K562 (cell line): ENCODE data around the gene UBXN11. TPM values are rescaled to one million over a fixed set of nuclear protein-coding genes. Genes with fewer than 3 reads are reported as not detected.

Experiments used
- ATAC-seq: fragments of 200-7000 bp; cut with Tn5 transposase; 3 replicates; pipeline ENCODE4 v1.9.1; 2020; ENCODE audit warnings: moderate library complexity
- BruUV-seq: library from RNA; stranded (reverse); fragments of 400-500 nt; replicated peaks from 2 replicates; lab custom pipeline; 2021; lab: Mats Ljungman, UMichigan
- CTCF ChIA-PET: fragments of 300-600 bp; formaldehyde crosslinking; extraction: SDS; loops from one replicate; lab custom pipeline; 2021; ENCODE audit warnings: low intra/inter-chr PET ratio; lab: Yijun Ruan, JAX
- POLR2A ChIA-PET: fragments of 300-600, 350-650 bp; sonication (Branson Sonifier 250); formaldehyde crosslinking; extraction: SDS; loops from one replicate; lab custom pipeline; 2021; ENCODE audit warnings: antibody characterized with exemption, inconsistent platforms; lab: Yijun Ruan, JAX
- DNase-seq, 4 experiments: peaks; one replicate each; pipeline versions ENCODE4 v3.0.0 to v3.0.0-alpha.2; 2011 to 2018; ENCODE audit warnings: low spot score in 3 of 4, mixed read lengths in 3 of 4; ENCODE audit errors: extremely low read depth in 1 of 4
- FAIRE-seq: peaks from 2 replicates; lab custom pipeline; 2011; peaks lifted over from hg19 to GRCh38; lab: Jason Lieb, UNC
- H2AFZ ChIP-seq: 2 replicates; pipeline ENCODE4 v1.6.0; 2011; ENCODE audit warnings: low read depth, low read length, control low read depth, inconsistent platforms
- H3K27ac ChIP-seq: fragments of 200-600 bp; 3 replicates; pipeline ENCODE4 v1.8.0; 2011; ENCODE audit warnings: low read depth, mild to moderate bottlenecking, control low read depth, inconsistent platforms, low read length, moderate library complexity, mixed read lengths; ENCODE audit errors: extremely low read depth
- H3K27me3 ChIP-seq, 2 experiments: fragments of 300-600 bp in 1 of 2; 2 replicates in 1 of 2; 3 replicates in 1 of 2; pipeline versions ENCODE4 v1.6.0 to v1.8.0; 2011; ENCODE audit warnings: inconsistent platforms in 2 of 2, low read length in 2 of 2, mild to moderate bottlenecking in 1 of 2, mixed read lengths in 1 of 2, moderate library complexity in 1 of 2; ENCODE audit not compliant: control insufficient read depth in 2 of 2, insufficient read depth in 2 of 2
- H3K36me3 ChIP-seq: fragments of 300-600 bp; 3 replicates; pipeline ENCODE4 v1.8.0; 2011; ENCODE audit warnings: mild to moderate bottlenecking, low read length, inconsistent platforms; ENCODE audit not compliant: control insufficient read depth, insufficient read depth
- H3K4me1 ChIP-seq, 2 experiments: fragments of 200-600 bp in 1 of 2; replicated peaks in 1 of 2; 2 replicates in 1 of 2; 3 replicates in 1 of 2; pipeline versions ENCODE4 v1.5.1 to v1.8.0; 2011; ENCODE audit warnings: inconsistent platforms in 2 of 2, low read length in 2 of 2, mild to moderate bottlenecking in 1 of 2, mixed read lengths in 1 of 2, moderate library complexity in 1 of 2; ENCODE audit not compliant: control insufficient read depth in 2 of 2, insufficient read depth in 2 of 2
- H3K4me2 ChIP-seq: 2 replicates; pipeline ENCODE4 v1.6.1; 2011; ENCODE audit warnings: low read length, control low read depth, inconsistent platforms, mixed read lengths; ENCODE audit not compliant: insufficient read depth
- H3K4me3 ChIP-seq: fragments of 200-600 bp; sonication (generic), shearing (Covaris generic); 2 replicates; pipeline ENCODE4 v1.5.1; 2016; ENCODE audit warnings: control low read depth, inconsistent platforms
- H3K79me2 ChIP-seq: fragments of 200-600 bp; 3 replicates; pipeline ENCODE4 v1.8.0; 2011; ENCODE audit warnings: low read length, inconsistent platforms; ENCODE audit not compliant: control insufficient read depth, insufficient read depth
- H3K9ac ChIP-seq, 2 experiments: 2 replicates each; pipeline versions ENCODE4 v1.6.0 to v1.6.1; 2011; ENCODE audit warnings: low read depth in 2 of 2, low read length in 2 of 2, control low read depth in 1 of 2, inconsistent platforms in 1 of 2, mild to moderate bottlenecking in 1 of 2, mixed read lengths in 1 of 2; ENCODE audit not compliant: insufficient read depth in 1 of 2
- H3K9me1 ChIP-seq: one replicate; pipeline ENCODE4 v1.6.0; 2011; ENCODE audit warnings: inconsistent platforms, mild to moderate bottlenecking, low read length, moderate library complexity; ENCODE audit not compliant: control insufficient read depth, insufficient read depth
- H3K9me3 ChIP-seq: replicated peaks from 2 replicates; pipeline ENCODE4 v1.5.1; 2011; ENCODE audit warnings: low read depth, low read length, inconsistent platforms; ENCODE audit not compliant: control insufficient read depth, insufficient read depth
- H4K20me1 ChIP-seq: replicated peaks from 2 replicates; pipeline ENCODE4 v1.6.1; 2011; ENCODE audit warnings: low read length, inconsistent platforms, mixed read lengths; ENCODE audit not compliant: control insufficient read depth, insufficient read depth
- CREB1 ChIP-seq, 2 experiments: sonication (generic) in 1 of 2; formaldehyde crosslinking in 1 of 2; IDR thresholded peaks; 2 replicates each; pipeline versions ENCODE4 v1.6.1 to v1.8.0; 2012 to 2022; ENCODE audit warnings: inconsistent platforms in 1 of 2, mild to moderate bottlenecking in 1 of 2, missing genetic modification reagents in 1 of 2, moderate library complexity in 1 of 2
- HIVEP1 ChIP-seq: fragments of 250-450 bp; sonication (Bioruptor Pico); IDR thresholded peaks from 2 replicates; pipeline ENCODE4 v1.4.0; 2020; ENCODE audit warnings: mild to moderate bottlenecking
- JUN ChIP-seq, 2 experiments: sonication (generic) in 1 of 2; formaldehyde crosslinking in 1 of 2; IDR thresholded peaks; 2 replicates each; pipeline versions ENCODE4 v1.6.1 to v1.8.0; 2012 to 2022; ENCODE audit warnings: borderline replicate concordance in 2 of 2, mild to moderate bottlenecking in 2 of 2, improper control_type of control experiment in 1 of 2, low read depth in 1 of 2, low read length in 1 of 2, missing genetic modification reagents in 1 of 2
- KLF16 ChIP-seq: IDR thresholded peaks from 2 replicates; pipeline ENCODE4 v1.6.1; 2016; ENCODE audit warnings: antibody characterized with exemption
- MYNN ChIP-seq, 2 experiments: sonication (generic); formaldehyde crosslinking in 1 of 2; IDR thresholded peaks; 2 replicates each; pipeline versions ENCODE4 v1.5.0 to v1.6.1; 2016 to 2020; ENCODE audit warnings: antibody characterized with exemption in 1 of 2, missing genetic modification reagents in 1 of 2
- PHB ChIP-seq: fragments of 250-450 bp; sonication (Bioruptor Pico); IDR thresholded peaks from 2 replicates; pipeline ENCODE4 v1.5.0; 2021
- SAP30 ChIP-seq: fragments of 200-600 bp; sonication (generic); IDR thresholded peaks from 2 replicates; pipeline ENCODE4 v1.6.1; 2012; ENCODE audit warnings: borderline replicate concordance, low read depth, mild to moderate bottlenecking, moderate library complexity, low read length, control low read depth, inconsistent platforms; ENCODE audit not compliant: insufficient read depth, poor library complexity, severe bottlenecking
- SMARCC2 ChIP-seq: fragments of 450-650 bp; IDR thresholded peaks from 2 replicates; pipeline ENCODE4 v1.6.1; 2017; ENCODE audit warnings: antibody characterized with exemption, moderate library complexity, mild to moderate bottlenecking, low read depth
- ZBTB17 ChIP-seq: fragments of 450-650 bp; formaldehyde crosslinking; IDR thresholded peaks from 2 replicates; pipeline ENCODE4 v1.4.0; 2020; ENCODE audit warnings: mild to moderate bottlenecking
- ZNF316 ChIP-seq: fragments of 450-650 bp; IDR thresholded peaks from 2 replicates; pipeline ENCODE4 v1.6.1; 2016
- ZNF764 ChIP-seq: fragments of 250-450 bp; sonication (Bioruptor Pico); IDR thresholded peaks from 2 replicates; pipeline ENCODE4 v1.4.0; 2020; ENCODE audit warnings: low read depth, mild to moderate bottlenecking, moderate library complexity
- WGBS: fragments of 100-300 bp; shearing (Covaris generic); methylation state at CpG from one replicate; pipeline ENCODE4 v1.1.6; 2016; ENCODE audit warnings: low coverage, mixed read lengths; ENCODE audit not compliant: insufficient coverage; ENCODE audit errors: missing lambda C conversion rate; 5-methylcytosine and 5-hydroxymethylcytosine counted together
- in situ Hi-C: fragments of 300-500 bp; cut with MboI; formaldehyde crosslinking; loops from 4 replicates; pipeline ENCODE4 v1.15.0; 2018; ENCODE audit warnings: inconsistent platforms, mixed read lengths
- intact Hi-C: fragments of 100-400 bp; cut with micrococcal nuclease; formaldehyde crosslinking; loops from 2 replicates; pipeline ENCODE4 v1.14.2; 2022
- polyA plus RNA-seq, 8 experiments: library from polyadenylated mRNA; depleted of rRNA in 4 of 8; stranded (reverse) in 5 of 8; unstranded in 3 of 8; fragments of >200 nt; fragmentation: Nextera tagmentation in 2 of 8; fragmentation: Illumina TruSeq in 1 of 8; extraction: Ambion mirVana in 2 of 8; extraction: Trizol in 1 of 8; gene quantifications; 2 replicates each; pipeline versions ENCODE4 v1.2.1 to v1.2.3, GENCODE V29; 2011 to 2014; ENCODE audit warnings: inconsistent platforms in 1 of 8, missing spikeins in 1 of 8
- total RNA-seq, 7 experiments: library from RNA; depleted of rRNA in 6 of 7; stranded (reverse); fragments of >200 nt in 6 of 7; fragmentation: Illumina TruSeq in 2 of 7; extraction: Trizol in 2 of 7; gene quantifications; 2 replicates each; pipeline versions ENCODE4 v1.2.1 to v1.2.3, GENCODE V29; 2011 to 2021; ENCODE audit warnings: low replicate concordance in 1 of 7
- TF ChIP-seq, protein P1 (sequence below): fragments of 250-450 bp; sonication (Bioruptor Pico); IDR thresholded peaks from 2 replicates; pipeline ENCODE4 v1.8.0; 2021; ENCODE audit warnings: moderate library complexity, mild to moderate bottlenecking, inconsistent platforms
- TF ChIP-seq, protein P2 (sequence below): sonication (generic); formaldehyde crosslinking; IDR thresholded peaks from 2 replicates; pipeline ENCODE4 v1.8.0; 2023; ENCODE audit warnings: mild to moderate bottlenecking, missing genetic modification reagents
- TF ChIP-seq, protein P3 (sequence below), 2 experiments: fragments of 150-350 bp in 1 of 2; IDR thresholded peaks; 2 replicates each; pipeline ENCODE4 v1.6.1; 2012 to 2016; ENCODE audit warnings: low read depth in 2 of 2, low read length in 2 of 2, mild to moderate bottlenecking in 1 of 2, moderate library complexity in 1 of 2

The UBXN11 gene
- total and polyA plus RNA-seq, 9 of the 15 experiments (the other 6 are each of a cell fraction or from before 2014, with no cell fraction given) = 0.48 to 34.3 (median 11.3) TPM

DNA sequence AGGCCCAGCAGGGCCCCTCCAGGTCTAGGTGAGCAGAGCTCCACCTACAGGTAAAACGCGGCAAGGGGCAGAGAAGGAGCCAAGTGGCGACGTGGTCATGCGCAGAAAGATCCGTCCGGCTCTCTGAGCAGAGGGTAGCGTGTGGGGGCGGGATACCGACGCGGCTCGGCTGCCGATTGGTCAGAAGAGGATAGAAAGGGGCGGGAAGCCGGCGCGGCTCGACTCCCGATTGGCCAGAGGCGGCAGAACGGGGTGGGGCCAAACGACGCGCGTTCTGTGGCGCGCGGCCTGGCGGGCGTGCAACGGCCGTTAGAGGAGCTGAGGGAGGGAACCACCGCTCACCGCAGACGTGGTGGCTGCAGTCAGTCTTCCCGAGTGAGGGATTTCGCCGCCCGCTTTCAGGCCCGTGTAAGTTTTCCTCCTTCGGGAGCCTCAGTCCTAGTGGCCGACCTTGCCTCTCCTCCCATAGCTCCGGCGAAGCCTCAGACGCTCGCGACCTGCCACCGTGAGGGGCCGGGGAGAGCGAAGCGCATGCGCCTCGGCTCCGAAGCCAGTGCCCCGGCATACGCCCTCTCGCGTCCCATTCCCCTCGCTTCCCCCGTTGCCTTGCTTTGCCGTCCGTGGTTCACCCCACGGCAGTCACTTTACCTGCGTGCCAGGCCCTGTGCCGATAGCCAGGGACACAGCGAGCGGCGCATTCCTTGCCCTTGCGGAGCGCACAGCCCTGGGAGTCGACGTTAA lies 72.4 kb downstream of the UBXN11 start, which contains the start of gene CEP85:
TSS of gene CEP85 (plus strand) at position 298 of the 741 bp plus-strand sequence. CDS start 5,584 bp downstream, outside the sequence.
- ATAC-seq = peak; percentile 94
- peak within 1 kb of the TSS; percentile 100 for H2AFZ ChIP-seq
- ChIA-PET CTCF (interaction anchor here (0.6 to 1.4 kb wide), 7 partner anchors 44 to 129 kb away, joined by 3 to 4 read pairs (median 3); partner anchors contain the start of gene ZNF593), POLR2A (interaction anchor here (0.5 to 6.3 kb wide), 22 partner anchors 12 to 202 kb away, joined by 3 to 53 read pairs (median 4); partner anchors contain the start of genes SH3BGRL3 and ZNF593)
- FAIRE-seq = peak; percentile 88
- H3K9me1 ChIP-seq = no peaks in the 10 kb centered on the region
- peak within 1 kb of the TSS; percentile 98 for H3K4me2 ChIP-seq
- in situ Hi-C loops (no loop called here), intact Hi-C loops (loop anchor here (1.0 to 5.0 kb wide), 3 partner anchors 44 to 372 kb away; partner anchors contain the start of genes C1orf232, CATSPER4 and ZNF593)
- peak within 1 kb of the TSS; percentile 89 for H3K27ac ChIP-seq
- TSS peak; percentile 75 for BruUV-seq
- peak within 1 kb of the TSS; percentile 76 for H3K4me3 ChIP-seq
- DNase-seq = peak; percentile 99 to 100 (median 100)
- H3K27me3 ChIP-seq = no peaks in the 10 kb centered on the region
- H4K20me1 ChIP-seq = peaks cover 23% of the 10 kb centered on the region; the same call in 1 of the 2 replicates
- peak within 1 kb of the TSS; percentile 91 to 99 for H3K9ac ChIP-seq
- H3K4me1 ChIP-seq = peaks cover 12 to 22% of the 10 kb centered on the region in 2 experiments; a peak in 4 of 5 replicates
- H3K9me3 ChIP-seq = no peaks in the 10 kb centered on the region
- WGBS = under 1% methylated on average over 73 of the region's 73 CpGs
- H3K36me3 ChIP-seq = peaks cover 20% of the 10 kb centered on the region; the same call in 2 of the 3 replicates
- peaks cover 55% of the 10 kb centered on the region for H3K79me2 ChIP-seq
- TF ChIP-seq ZBTB17 (CRISPR knock-in tag) = peak; percentile 61; the same call in 1 of the 2 replicates
- TF ChIP-seq PHB = peak; percentile 60; the same call in 1 of the 2 replicates
- TF ChIP-seq, protein P1, sequence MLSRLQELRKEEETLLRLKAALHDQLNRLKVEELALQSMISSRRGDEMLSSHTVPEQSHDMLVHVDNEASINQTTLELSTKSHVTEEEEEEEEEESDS = no peak
- TF ChIP-seq HIVEP1 (CRISPR knock-in tag) = peak; percentile 80; the same call in 1 of the 2 replicates
- 0 out of 2 replicates have a peak, but pooled peaks have one; percentile 49 for TF ChIP-seq ZNF764
- TF ChIP-seq SMARCC2 = no peak
- 0 out of 2 replicates have a peak, but pooled peaks have one; percentile 1 for TF ChIP-seq MYNN (IDR thresholded peaks at IDR 0.05)
- no peak for TF ChIP-seq MYNN (CRISPR knock-in tag; IDR thresholded peaks at IDR 0.05)
- TF ChIP-seq, protein P2, sequence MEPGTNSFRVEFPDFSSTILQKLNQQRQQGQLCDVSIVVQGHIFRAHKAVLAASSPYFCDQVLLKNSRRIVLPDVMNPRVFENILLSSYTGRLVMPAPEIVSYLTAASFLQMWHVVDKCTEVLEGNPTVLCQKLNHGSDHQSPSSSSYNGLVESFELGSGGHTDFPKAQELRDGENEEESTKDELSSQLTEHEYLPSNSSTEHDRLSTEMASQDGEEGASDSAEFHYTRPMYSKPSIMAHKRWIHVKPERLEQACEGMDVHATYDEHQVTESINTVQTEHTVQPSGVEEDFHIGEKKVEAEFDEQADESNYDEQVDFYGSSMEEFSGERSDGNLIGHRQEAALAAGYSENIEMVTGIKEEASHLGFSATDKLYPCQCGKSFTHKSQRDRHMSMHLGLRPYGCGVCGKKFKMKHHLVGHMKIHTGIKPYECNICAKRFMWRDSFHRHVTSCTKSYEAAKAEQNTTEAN (CRISPR knock-in tag) = 0 out of 2 replicates have a peak, but pooled peaks have one; percentile 57
- peak; percentile 76; the same call in 1 of the 2 replicates for TF ChIP-seq KLF16
- no peak; the same call in 1 of the 2 replicates for TF ChIP-seq JUN (IDR thresholded peaks at IDR 0.05; ENCODE audit: borderline replicate concordance, low read depth, low read length)
- TF ChIP-seq JUN (CRISPR knock-in tag; IDR thresholded peaks at IDR 0.05; ENCODE audit: borderline replicate concordance) = peak; percentile 58; the same call in 1 of the 2 replicates
- TF ChIP-seq, protein P3, sequence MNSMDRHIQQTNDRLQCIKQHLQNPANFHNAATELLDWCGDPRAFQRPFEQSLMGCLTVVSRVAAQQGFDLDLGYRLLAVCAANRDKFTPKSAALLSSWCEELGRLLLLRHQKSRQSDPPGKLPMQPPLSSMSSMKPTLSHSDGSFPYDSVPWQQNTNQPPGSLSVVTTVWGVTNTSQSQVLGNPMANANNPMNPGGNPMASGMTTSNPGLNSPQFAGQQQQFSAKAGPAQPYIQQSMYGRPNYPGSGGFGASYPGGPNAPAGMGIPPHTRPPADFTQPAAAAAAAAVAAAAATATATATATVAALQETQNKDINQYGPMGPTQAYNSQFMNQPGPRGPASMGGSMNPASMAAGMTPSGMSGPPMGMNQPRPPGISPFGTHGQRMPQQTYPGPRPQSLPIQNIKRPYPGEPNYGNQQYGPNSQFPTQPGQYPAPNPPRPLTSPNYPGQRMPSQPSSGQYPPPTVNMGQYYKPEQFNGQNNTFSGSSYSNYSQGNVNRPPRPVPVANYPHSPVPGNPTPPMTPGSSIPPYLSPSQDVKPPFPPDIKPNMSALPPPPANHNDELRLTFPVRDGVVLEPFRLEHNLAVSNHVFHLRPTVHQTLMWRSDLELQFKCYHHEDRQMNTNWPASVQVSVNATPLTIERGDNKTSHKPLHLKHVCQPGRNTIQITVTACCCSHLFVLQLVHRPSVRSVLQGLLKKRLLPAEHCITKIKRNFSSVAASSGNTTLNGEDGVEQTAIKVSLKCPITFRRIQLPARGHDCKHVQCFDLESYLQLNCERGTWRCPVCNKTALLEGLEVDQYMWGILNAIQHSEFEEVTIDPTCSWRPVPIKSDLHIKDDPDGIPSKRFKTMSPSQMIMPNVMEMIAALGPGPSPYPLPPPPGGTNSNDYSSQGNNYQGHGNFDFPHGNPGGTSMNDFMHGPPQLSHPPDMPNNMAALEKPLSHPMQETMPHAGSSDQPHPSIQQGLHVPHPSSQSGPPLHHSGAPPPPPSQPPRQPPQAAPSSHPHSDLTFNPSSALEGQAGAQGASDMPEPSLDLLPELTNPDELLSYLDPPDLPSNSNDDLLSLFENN (IDR thresholded peaks at IDR 0.05; ENCODE audit: low read depth in 2 of 2, low read length in 2 of 2) = 0 out of 4 replicates have a peak, but pooled peaks of 1 of the 2 experiments have one; percentile 14
- TF ChIP-seq SAP30 = peak; percentile 87
- TF ChIP-seq ZNF316 = 0 out of 2 replicates have a peak, but pooled peaks have one; percentile 18
- TF ChIP-seq CREB1 (IDR thresholded peaks at IDR 0.05) = peak; percentile 88
- TF ChIP-seq CREB1 (CRISPR knock-in tag; IDR thresholded peaks at IDR 0.05) = peak; percentile 87
